Adrenal gland (tissue), 12 donors: ENCODE data around the gene ARFIP1. TPM values are rescaled to one million over a fixed set of nuclear protein-coding genes. Genes with fewer than 3 reads are reported as not detected.

Experiments used
- DNase-seq, 7 donors: peaks; one replicate each; pipeline ENCODE4 v3.0.0-alpha.2; 2019 to 2020
- H3K27ac ChIP-seq, 5 donors: fragments of 200-600 bp; sonication (generic) in 4 of 5; 1 replicate in 3 of 5; 2 replicates in 2 of 5; pipeline versions ENCODE4 v1.5.1 to v1.8.0; 2016 to 2020; ENCODE audit warnings: mild to moderate bottlenecking in 1 of 5
- H3K27me3 ChIP-seq: fragments of 200-600 bp; 2 replicates; pipeline ENCODE4 v1.8.0; 2021
- H3K36me3 ChIP-seq, 2 donors: fragments of 200-600 bp; replicated peaks in 1 of 2; 1 replicate in 1 of 2; 2 replicates in 1 of 2; pipeline versions ENCODE4 v1.5.1 to v1.8.0; 2018 to 2022
- H3K4me1 ChIP-seq, 2 donors: fragments of 200-600 bp; replicated peaks in 1 of 2; 1 replicate in 1 of 2; 2 replicates in 1 of 2; pipeline versions ENCODE4 v1.5.1 to v1.8.0; 2018 to 2021
- H3K4me3 ChIP-seq, 4 donors: fragments of 200-600 bp; sonication (generic) in 3 of 4; one replicate each; pipeline ENCODE4 v1.5.1; 2016 to 2018
- H3K9me3 ChIP-seq, 3 donors: fragments of 200-600 bp; sonication (generic) in 1 of 3; replicated peaks in 1 of 3; 1 replicate in 2 of 3; 2 replicates in 1 of 3; pipeline versions ENCODE4 v1.5.1 to v1.8.0; 2016 to 2021
- POLR2A ChIP-seq, 2 donors: fragments of 450-650 bp; IDR thresholded peaks; one replicate each; pipeline ENCODE4 v1.6.1; 2017; ENCODE audit warnings: antibody characterized with exemption in 2 of 2, mild to moderate bottlenecking in 2 of 2, moderate library complexity in 1 of 2
- WGBS, 4 donors: extraction: QIAGEN DNeasy Blood & Tissue Kit in 2 of 4; methylation state at CpG; one replicate each; pipeline versions ENCODE4 v1.1.5 to v1.1.7; 2013 to 2017; 5-methylcytosine and 5-hydroxymethylcytosine counted together
- intact Hi-C, 2 donors: fragments of 100-400 bp; cut with DNase I; formaldehyde crosslinking; loops; one replicate each; pipeline versions ENCODE4 v1.14.1 to v1.15.0; 2022 to 2023
- polyA plus RNA-seq, 3 donors: library from polyadenylated mRNA; stranded (reverse); fragments of 200-250 nt in 2 of 3; fragments of 350-450 nt in 1 of 3; fragmentation: Illumina TruSeq in 1 of 3; extraction: RNeasy Lipid Tissue Mini Kit (QIAGEN cat#74804) in 1 of 3; gene quantifications; one replicate each; pipeline ENCODE4 v1.2.3, GENCODE V29; 2013 to 2014
- total RNA-seq, 9 donors: library from RNA; depleted of rRNA in 4 of 9; stranded (reverse); fragments of >200 nt in 4 of 9; fragments of 120-200 nt in 1 of 9; fragmentation: NEBNext Ultra II Directional in 1 of 9; extraction: Animal tissue kit (Norgen Biotek cat#: 25700) in 1 of 9; gene quantifications; one replicate each; pipeline versions ENCODE4 v1.1.0 to v1.2.4, GENCODE V29; 2013 to 2023
- TF ChIP-seq, protein P1 (sequence below), 6 experiments: fragments of 450-650 bp in 4 of 6; fragments of 200-600 bp in 2 of 6; sonication (generic) in 1 of 6; IDR thresholded peaks; 1 replicate in 5 of 6; 2 replicates in 1 of 6; pipeline versions ENCODE4 v1.5.1 to v1.8.0; 2016 to 2021; ENCODE audit warnings: antibody characterized with exemption in 6 of 6, mild to moderate bottlenecking in 2 of 6, moderate library complexity in 1 of 6
- donor health status: healthy with polysubstance abuse.
- donor health status: Bipolar disorder and iron deficiency.
- donor health status: DM: yes; HTN: yes; CAD: no.
- donor health status: DM: no; HTN: no; CAD: no.
- donor health status: DM: no; HTN: no; CAD: no.
- donor health status: DM: yes; HTN: yes; CAD: no.

ARFIP1 gene
- total and polyA plus RNA-seq, 12 donors, result 15.2 to 43.3 (median 28.3) TPM

GRCh38 chr4:152939621-152940020 lies 159.9 kb downstream of the ARFIP1 start:
- Histone ChIP-seq H3K4me3 (no peak overlapping the region), H3K27me3 (peaks cover 33% of the 10 kb centered on the region), H3K9me3 (no peaks in the 10 kb centered on the region), H3K4me1 (peaks cover 22 to 25% of the 10 kb centered on the region in 2 donors), H3K36me3 (no peaks in the 10 kb centered on the region), H3K27ac (no peak overlapping the region)
- WGBS, 4 donors, result 92 to 100% (median 97%) methylated on average over 2 of the region's 2 CpGs
- TF ChIP-seq POLR2A (IDR thresholded peaks at IDR 0.05), result no peak
- TF ChIP-seq, protein P1, sequence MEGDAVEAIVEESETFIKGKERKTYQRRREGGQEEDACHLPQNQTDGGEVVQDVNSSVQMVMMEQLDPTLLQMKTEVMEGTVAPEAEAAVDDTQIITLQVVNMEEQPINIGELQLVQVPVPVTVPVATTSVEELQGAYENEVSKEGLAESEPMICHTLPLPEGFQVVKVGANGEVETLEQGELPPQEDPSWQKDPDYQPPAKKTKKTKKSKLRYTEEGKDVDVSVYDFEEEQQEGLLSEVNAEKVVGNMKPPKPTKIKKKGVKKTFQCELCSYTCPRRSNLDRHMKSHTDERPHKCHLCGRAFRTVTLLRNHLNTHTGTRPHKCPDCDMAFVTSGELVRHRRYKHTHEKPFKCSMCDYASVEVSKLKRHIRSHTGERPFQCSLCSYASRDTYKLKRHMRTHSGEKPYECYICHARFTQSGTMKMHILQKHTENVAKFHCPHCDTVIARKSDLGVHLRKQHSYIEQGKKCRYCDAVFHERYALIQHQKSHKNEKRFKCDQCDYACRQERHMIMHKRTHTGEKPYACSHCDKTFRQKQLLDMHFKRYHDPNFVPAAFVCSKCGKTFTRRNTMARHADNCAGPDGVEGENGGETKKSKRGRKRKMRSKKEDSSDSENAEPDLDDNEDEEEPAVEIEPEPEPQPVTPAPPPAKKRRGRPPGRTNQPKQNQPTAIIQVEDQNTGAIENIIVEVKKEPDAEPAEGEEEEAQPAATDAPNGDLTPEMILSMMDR (IDR thresholded peaks at IDR 0.05), result no peak
- DNase-seq, result no peak
- intact Hi-C loops, result no loop called here

DNA sequence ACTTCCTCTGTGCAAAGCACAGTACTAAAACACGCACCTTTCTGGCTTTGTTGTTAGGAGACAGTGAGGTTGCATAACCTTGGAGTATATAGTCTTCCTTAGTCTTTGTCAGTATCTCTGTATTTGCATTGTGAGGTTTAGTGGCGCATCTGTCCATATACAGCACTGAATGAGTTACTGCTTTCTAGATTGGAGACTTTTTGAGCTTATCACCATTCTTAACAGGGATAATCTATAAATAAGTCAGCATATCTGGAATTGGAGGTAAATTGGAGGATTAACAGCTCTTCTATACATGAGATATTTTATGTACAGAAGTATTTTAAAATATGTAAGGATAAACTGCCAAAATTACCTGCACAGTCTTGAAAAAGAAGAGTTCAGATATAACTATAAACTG lies 160.7 kb downstream of the ARFIP1 start:
- Histone ChIP-seq H3K4me3 (no peak overlapping the region), H3K36me3 (no peaks in the 10 kb centered on the region), H3K9me3 (no peaks in the 10 kb centered on the region), H3K27ac (no peak overlapping the region), H3K27me3 (peaks cover 33% of the 10 kb centered on the region), H3K4me1 (peaks cover 22 to 25% of the 10 kb centered on the region in 2 donors)
- intact Hi-C loops, result no loop called here
- TF ChIP-seq, protein P1 (IDR thresholded peaks at IDR 0.05), result no peak
- TF ChIP-seq POLR2A (IDR thresholded peaks at IDR 0.05), result no peak
- no peak for DNase-seq
- 86 to 98% (median 91%) methylated on average over 2 of the region's 2 CpGs for WGBS, 4 donors

DNA sequence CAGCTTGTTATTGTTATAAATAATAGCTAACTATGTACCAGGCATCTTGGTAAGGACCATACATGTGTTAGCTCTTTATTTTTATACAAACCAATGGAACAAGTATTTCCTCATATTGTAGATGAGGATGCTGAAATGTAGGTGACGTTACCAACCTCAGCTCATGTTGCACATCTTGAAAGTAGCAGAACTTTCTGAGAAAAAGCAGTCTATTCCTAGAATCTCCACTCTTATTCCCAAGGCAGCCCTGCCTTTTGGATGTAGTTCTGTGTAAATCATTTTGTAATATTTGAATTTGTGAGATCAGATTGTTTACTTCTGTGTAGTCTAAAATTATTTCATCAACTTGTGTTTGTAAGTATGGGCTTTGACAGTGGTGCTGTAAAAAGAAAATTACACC lies 161.7 kb downstream of the ARFIP1 start:
- 67 to 95% (median 76%) methylated on average over 1 of the region's 1 CpG for WGBS, 4 donors

GRCh38 chr4:152942346-152942745 lies 162.6 kb downstream of the ARFIP1 start:
- WGBS, 4 donors, result 86 to 91% (median 90%) methylated on average over 2 of the region's 2 CpGs
- H3K4me3 ChIP-seq, result no peak overlapping the region

More for the DNA sequence above, 161.7 kb downstream of the ARFIP1 start:
- Histone ChIP-seq H3K27me3 (peaks cover 26% of the 10 kb centered on the region), H3K9me3 (no peaks in the 10 kb centered on the region), H3K4me3 (no peak overlapping the region), H3K4me1 (peaks cover 15 to 18% of the 10 kb centered on the region in 2 donors), H3K27ac (no peak overlapping the region), H3K36me3 (no peaks in the 10 kb centered on the region)
- DNase-seq, result no peak
- intact Hi-C loops, result no loop called here
- TF ChIP-seq, protein P1 (IDR thresholded peaks at IDR 0.05), result no peak
- no peak for TF ChIP-seq POLR2A (IDR thresholded peaks at IDR 0.05)

More at GRCh38 chr4:152942346-152942745, 162.6 kb downstream of the ARFIP1 start:
- no peaks in the 10 kb centered on the region for H3K36me3 ChIP-seq
- intact Hi-C loops, result no loop called here
- DNase-seq, result no peak
- no peak overlapping the region for H3K27ac ChIP-seq
- TF ChIP-seq POLR2A (IDR thresholded peaks at IDR 0.05), result no peak
- TF ChIP-seq, protein P1 (IDR thresholded peaks at IDR 0.05), result no peak
- peaks cover 6 to 9% of the 10 kb centered on the region in 2 donors for H3K4me1 ChIP-seq
- H3K9me3 ChIP-seq, result no peaks in the 10 kb centered on the region
- peaks cover 19% of the 10 kb centered on the region for H3K27me3 ChIP-seq
